Body of pancreas (tissue), 4 donors: ENCODE data around the gene COL26A1.

ENCODE experiments used
- CTCF ChIP-seq, 7 experiments: fragments of 450-650 bp in 4 of 7; fragments of 200-600 bp in 3 of 7; sonication (generic) in 3 of 7; IDR thresholded peaks; one replicate each; pipeline ENCODE4 v1.5.1; 2016 to 2019; ENCODE audit warnings: antibody characterized with exemption in 7 of 7
- POLR2A ChIP-seq, 3 donors: fragments of 450-650 bp; IDR thresholded peaks; one replicate each; pipeline ENCODE4 v1.6.1; 2016; ENCODE audit warnings: antibody characterized with exemption in 3 of 3, mild to moderate bottlenecking in 2 of 3

GRCh38 chr7:101373812-101374614 is 11.3 kb downstream of the COL26A1 start:
- TF ChIP-seq CTCF (IDR thresholded peaks at IDR 0.05) (no peak), POLR2A (IDR thresholded peaks at IDR 0.05) (no peak)
